ENCODE data around the gene CDC42BPB.

Gene CDC42BPB, protein sequence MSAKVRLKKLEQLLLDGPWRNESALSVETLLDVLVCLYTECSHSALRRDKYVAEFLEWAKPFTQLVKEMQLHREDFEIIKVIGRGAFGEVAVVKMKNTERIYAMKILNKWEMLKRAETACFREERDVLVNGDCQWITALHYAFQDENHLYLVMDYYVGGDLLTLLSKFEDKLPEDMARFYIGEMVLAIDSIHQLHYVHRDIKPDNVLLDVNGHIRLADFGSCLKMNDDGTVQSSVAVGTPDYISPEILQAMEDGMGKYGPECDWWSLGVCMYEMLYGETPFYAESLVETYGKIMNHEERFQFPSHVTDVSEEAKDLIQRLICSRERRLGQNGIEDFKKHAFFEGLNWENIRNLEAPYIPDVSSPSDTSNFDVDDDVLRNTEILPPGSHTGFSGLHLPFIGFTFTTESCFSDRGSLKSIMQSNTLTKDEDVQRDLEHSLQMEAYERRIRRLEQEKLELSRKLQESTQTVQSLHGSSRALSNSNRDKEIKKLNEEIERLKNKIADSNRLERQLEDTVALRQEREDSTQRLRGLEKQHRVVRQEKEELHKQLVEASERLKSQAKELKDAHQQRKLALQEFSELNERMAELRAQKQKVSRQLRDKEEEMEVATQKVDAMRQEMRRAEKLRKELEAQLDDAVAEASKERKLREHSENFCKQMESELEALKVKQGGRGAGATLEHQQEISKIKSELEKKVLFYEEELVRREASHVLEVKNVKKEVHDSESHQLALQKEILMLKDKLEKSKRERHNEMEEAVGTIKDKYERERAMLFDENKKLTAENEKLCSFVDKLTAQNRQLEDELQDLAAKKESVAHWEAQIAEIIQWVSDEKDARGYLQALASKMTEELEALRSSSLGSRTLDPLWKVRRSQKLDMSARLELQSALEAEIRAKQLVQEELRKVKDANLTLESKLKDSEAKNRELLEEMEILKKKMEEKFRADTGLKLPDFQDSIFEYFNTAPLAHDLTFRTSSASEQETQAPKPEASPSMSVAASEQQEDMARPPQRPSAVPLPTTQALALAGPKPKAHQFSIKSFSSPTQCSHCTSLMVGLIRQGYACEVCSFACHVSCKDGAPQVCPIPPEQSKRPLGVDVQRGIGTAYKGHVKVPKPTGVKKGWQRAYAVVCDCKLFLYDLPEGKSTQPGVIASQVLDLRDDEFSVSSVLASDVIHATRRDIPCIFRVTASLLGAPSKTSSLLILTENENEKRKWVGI (N-terminal part only)

GRCh38 chr14:103057372-103058163 lies at the start of gene CDC42BPB:
Gene CDC42BPB, minus strand, starts transcription at chr14:103057549. Its CDS starts 376 bp downstream, at chr14:103057173.
- DNase-seq (ENCODE audit: low read depth): peak; percentile 36

DNA sequence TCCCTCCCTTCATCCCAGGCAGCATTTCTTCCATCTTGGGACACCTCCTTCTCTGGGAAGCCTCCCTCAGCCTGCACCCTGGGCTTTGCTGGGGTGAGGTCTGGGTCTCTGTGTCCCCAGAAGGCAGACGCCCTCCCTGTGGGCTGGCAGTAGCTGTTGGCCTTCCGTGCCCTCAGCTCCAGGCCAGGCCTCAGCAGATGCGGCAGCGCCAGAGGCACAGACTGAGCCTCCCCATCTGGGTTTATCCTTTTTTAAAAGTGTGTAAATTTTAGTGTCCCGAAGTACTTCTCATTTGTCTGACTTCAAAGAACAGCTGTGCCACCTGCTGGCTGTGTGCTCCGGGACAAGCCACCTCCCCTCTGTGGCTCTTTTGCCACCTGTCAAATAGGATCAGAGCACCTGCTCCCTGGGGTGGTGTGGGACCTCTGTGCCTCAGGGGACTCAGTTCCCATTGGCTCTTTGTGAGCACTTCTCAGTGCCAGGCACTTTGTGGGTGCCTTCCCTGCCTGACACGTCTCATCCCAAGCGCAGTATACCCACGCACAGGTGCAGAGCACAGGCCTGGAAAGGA lies 48.3 kb upstream of the CDC42BPB start:
- DNase-seq (ENCODE audit: low read depth): no peak

GRCh38 chr14:103104654-103105452 lies 47.5 kb upstream of the CDC42BPB start:
- DNase-seq (ENCODE audit: low read depth): peak; percentile 65

DNA sequence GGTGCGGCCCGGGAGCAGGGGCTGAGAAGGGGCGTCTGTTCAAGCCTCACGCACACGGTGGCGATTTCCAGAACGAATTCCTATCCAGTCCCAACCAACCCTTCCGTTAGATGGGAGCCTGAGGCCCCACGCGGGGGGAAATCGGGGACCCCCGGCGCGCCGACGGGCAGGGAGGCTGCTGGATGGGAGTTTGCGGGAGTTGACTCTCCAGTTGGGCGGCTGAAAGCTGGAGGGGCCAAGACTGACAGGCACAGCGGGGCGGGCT lies 47.0 kb upstream of the CDC42BPB start:
- DNase-seq (ENCODE audit: low read depth): no peak

- DNase-seq (ENCODE audit: low read depth): no peak
Observed at GRCh38 chr14:103103461-103104388, 46.4 kb upstream of the CDC42BPB start.

GRCh38 chr14:103102689-103103260 lies 45.4 kb upstream of the CDC42BPB start:
- DNase-seq (ENCODE audit: low read depth): no peak

DNA sequence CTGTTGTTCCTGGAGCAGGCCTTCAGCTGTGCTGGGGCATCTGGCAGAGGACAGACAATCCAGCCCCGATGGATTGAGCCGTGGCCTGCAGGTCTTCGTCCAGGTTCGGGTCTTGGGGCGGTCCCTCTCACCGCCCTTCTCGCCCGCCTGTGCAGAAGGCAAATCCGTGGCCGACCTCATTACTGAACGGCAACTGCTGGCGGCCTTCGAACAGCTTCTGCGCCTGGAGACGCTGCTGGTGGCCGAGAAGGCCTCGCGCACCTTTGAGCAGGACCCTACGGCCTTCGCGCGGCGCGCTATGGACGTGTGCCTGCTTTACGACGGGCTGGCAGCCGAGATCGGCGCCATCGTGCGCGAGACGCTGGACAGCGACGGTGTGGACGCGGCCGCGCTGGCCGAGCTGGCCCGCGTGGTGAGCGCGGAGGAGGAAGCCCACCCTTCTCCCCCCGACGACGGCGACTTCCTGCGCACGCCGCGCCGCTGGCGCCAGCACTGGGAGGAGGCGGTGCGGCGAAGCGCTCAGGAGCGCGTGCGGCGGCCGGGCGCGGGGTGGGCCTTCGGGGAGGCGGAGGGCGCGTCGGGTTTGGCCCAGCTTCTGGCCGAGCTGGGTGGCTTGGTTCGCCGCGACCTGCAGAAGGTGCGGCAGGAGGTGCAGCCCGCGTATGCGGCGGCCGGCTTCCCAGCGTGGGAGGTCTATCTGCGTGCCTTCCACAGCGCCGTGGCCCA lies 44.8 kb upstream of the CDC42BPB start:
- DNase-seq (ENCODE audit: low read depth): no peak

DNA sequence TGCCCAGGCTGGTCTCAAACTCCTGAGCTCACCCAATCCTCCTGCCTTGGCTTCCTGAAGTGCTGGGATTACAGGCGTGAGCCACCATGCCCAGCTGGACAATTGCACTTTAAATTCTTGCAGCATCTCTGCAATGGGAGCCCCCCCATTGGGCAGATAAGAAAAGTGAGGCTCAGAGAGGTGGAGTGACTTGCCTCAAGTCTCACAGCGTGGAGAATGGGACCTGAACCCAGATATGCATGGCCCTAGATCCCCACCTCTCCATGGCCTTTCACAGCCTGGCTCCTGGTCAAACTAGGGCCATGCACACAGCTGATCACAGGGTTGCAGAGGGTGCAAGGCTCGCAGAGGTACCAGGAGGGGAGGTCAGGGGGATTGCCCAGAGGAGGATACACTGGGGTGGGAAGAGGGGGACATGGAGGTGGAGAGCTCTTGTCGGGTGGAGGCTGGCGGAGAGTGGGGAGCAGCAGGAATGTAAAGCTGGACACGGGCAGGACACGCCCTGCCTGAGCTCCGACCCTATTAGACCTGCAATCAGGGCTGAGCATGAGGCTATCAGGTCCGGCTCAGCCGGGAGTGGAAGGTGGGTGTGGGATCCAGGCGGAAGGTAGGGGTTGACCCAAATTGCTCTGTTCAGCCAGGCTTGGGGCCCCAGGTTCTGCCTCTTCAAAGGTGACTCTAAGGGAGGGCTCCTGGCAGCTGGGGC lies 44.1 kb upstream of the CDC42BPB start:
- DNase-seq (ENCODE audit: low read depth): no peak

DNA sequence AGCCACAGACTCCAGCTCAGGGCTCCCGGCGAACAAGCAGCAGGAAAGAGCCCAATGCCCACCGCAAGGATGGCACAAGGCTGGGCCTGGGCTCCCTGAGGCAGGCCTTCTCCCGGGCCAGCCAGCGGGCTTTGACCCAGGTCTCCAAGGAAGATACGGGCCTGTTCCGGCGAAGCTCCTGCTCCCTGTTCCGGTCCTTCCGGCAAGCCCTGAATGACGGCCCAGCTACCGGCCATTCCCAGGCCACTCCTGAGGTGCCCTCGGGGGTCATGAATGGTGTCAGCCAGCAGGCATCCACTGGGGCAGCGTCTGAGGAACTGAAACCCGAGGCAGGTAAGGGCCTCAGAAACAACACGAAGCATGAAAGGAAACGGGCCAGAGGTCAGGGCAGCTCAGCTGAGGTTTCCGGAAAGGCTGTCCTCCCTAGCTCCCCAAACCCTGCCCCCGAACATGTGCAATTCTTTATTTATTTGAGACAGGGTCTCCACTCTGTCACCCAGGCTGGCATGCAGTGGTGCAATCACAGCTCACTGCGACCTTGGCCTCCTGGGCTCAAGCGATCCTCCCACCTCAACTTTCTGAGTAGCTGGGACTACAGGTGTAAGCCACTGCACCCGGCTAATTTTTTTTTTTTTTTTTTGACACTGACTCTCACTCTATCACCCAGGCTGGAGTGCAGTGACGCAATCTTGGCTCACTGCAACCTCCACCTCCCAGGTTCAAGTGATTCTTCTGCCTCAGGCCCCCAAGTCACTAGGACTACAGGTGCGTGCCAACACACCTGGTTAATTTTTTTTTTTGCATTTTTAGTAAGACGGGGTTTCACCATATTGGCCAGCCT lies 43.2 kb upstream of the CDC42BPB start:
- no peak for DNase-seq (ENCODE audit: low read depth)

DNA sequence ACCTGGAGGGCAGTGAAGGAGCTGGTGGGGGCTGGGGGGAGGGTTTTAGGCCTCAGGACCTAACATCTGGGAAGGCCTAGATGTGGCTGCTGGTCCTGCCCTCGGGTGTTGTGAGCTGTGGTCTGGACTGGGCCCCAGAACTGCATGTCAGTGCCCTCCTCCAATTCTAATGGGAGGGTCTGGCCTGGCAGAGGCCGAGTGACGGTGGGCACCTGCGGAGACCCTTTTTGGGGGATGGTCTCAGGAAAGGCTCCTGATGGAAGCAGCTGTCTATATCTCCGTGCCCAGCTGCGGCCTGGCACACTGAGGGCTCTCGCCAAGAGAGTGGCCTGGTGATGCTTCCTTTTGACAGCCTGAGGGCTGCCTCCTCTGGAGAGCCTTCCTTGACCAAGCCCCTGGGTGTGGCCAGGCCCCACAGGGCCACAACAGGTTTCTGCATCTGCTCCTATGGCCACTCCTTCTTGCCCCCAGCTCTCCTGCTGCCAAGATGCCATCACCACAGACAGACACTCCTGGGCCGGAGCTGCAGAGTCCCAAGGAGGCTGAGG lies 42.5 kb upstream of the CDC42BPB start:
- no peak for DNase-seq (ENCODE audit: low read depth)

- no peak for DNase-seq (ENCODE audit: low read depth)
Observed at GRCh38 chr14:103099081-103099732, 41.9 kb upstream of the CDC42BPB start.

DNA sequence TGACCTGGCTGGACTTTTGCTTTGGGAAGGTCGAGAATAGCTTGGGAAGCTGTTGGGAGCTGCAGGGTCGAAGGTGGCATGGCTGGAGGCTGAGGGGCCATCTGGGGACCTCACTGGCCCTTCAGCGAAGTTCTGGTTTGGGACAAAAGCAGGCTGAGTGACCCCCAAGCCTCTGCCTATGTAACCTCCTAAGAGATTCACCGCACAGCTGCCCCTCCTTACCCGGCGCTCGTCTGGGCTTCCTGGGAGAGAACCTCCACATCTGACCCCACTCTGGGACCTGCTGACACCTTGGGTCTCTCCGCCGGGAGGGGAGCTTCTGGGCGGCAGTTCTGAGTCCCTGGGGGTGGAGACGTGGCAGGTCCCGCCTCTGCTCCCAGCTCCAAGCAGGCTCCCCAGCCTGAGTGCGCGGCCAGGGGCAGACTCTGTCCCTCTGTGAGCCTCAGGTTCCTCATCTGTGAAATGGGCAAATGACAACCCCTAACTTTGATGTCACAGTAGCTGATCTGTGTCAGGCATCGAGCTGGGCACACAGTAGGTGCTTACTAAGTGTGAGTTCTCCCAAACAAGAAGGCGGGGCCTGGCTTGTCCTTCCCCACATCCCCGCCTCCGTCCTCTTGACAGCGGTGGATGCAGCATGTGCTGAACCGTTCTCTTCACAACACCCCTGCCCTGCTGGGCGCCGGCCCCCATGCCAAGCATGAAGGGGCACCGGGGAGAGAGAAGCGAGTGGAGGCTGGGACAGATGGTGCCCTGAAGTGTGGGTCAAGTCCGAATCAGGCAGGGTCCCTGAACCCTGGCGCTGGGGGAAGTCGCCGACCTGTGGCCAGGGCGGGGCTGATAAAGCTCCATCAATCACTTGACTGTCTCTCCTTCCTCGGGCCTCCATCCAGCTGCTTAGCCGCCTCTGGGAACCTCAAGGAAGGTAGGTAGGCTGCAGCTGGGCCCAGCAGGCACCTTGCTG lies 40.9 kb upstream of the CDC42BPB start:
- no peak for DNase-seq (ENCODE audit: low read depth)

DNA sequence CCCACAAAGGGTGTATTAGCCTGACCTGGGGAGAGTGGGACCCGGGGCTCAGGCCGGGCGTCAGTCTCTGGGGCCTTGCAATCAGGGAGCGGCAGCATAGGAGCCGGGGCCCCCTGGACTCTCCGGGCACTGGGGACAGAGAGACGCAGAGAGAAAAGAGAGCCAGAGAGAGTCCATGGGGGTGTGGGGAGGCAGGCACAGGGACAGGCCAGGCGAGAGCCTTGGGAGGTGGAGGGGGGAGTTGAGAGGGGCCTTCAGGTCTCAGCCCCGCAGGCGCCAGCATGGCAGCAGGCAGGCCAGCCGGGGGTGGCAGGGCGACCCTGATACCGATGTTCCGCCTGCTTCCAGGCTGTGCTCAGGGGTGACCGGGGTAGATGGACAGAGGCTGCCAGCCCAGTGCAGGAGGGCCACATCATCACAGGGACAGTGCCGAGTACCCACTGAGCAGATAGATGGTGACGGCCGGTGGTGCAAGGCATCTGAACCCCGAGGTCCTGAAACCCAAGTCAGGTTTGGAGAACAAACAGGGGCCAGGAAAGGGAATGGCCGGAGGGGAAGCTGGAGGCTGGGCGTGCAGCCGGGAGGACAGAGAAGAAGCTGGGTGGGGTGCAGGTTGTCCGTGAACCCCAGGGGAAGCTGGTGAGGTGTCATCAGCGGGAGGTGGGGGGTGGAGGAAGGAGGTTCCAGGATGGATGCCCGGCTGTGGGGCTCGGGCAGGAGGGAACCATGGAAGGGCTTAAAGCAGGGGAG lies 40.1 kb upstream of the CDC42BPB start:
- no peak for DNase-seq (ENCODE audit: low read depth)

DNA sequence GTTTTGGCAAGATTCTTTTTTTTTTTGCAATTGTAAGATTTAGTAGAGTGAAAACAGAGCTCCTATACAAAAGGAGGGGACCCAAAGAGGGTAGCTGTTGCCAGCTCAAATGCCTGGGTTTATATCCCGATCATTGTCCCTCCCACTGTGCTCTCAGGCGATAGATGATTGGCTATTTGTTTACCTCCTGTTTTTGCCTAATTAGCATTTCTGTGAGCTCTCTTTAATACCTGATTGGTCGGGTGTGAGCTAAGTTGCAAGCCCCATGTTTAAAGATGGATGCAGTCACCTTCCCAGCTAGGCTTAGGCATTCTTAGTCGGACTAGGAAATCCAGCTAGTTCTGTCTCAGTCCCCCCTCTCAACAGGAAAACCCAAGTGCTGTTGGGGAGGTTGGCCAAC lies 39.0 kb upstream of the CDC42BPB start:
- no peak for DNase-seq (ENCODE audit: low read depth)
